Activated gamma-delta T cell treated with anti-CD3 and anti-CD28 coated beads, Interleukin-2, amount 50 U/mL, for 16 hours (primary cell): Measurements from ENCODE around the gene MEGF11.

Experiments
- DNase-seq: peaks from one replicate; pipeline ENCODE4 v3.0.0-alpha.2; 2020; ENCODE audit warnings: low read depth

MEGF11 gene

GRCh38 chr15:66112388-66112787 lies 141.2 kb downstream of the MEGF11 start:
- DNase-seq: no peak

- no peak for DNase-seq
Observed at GRCh38 chr15:66111363-66111762, 142.2 kb downstream of the MEGF11 start.

GRCh38 chr15:66110864-66111263 lies 142.7 kb downstream of the MEGF11 start:
- no peak for DNase-seq

GRCh38 chr15:66109826-66110225 lies 143.7 kb downstream of the MEGF11 start:
- no peak for DNase-seq

GRCh38 chr15:66108483-66109265 lies 144.9 kb downstream of the MEGF11 start:
- no peak for DNase-seq

GRCh38 chr15:66107070-66107469 lies 146.5 kb downstream of the MEGF11 start:
- DNase-seq: no peak

GRCh38 chr15:66105286-66106265 lies 148.0 kb downstream of the MEGF11 start:
- DNase-seq: no peak

GRCh38 chr15:66103293-66103590 lies 150.3 kb downstream of the MEGF11 start:
- DNase-seq: no peak

- DNase-seq: no peak
Observed at GRCh38 chr15:66102563-66103292, 150.8 kb downstream of the MEGF11 start.

GRCh38 chr15:66101715-66102395 lies 151.7 kb downstream of the MEGF11 start:
- DNase-seq: no peak

- DNase-seq: no peak
Observed at GRCh38 chr15:66100761-66101160, 152.8 kb downstream of the MEGF11 start.

- DNase-seq: no peak
Observed at GRCh38 chr15:66099950-66100671, 153.4 kb downstream of the MEGF11 start.

GRCh38 chr15:66098022-66098363 lies 155.6 kb downstream of the MEGF11 start:
- DNase-seq: no peak

GRCh38 chr15:66097151-66098021 lies 156.2 kb downstream of the MEGF11 start:
- no peak for DNase-seq

GRCh38 chr15:66096688-66097058 lies 156.9 kb downstream of the MEGF11 start:
- DNase-seq: no peak

- no peak for DNase-seq
Observed at GRCh38 chr15:66095871-66096687, 157.5 kb downstream of the MEGF11 start.

GRCh38 chr15:66094331-66094730 lies 159.2 kb downstream of the MEGF11 start:
- DNase-seq: no peak

- no peak for DNase-seq
Observed at GRCh38 chr15:66092053-66093016, 161.2 kb downstream of the MEGF11 start.
